ENCODE data around the gene WWOX. TPM values are rescaled to one million over a fixed set of nuclear protein-coding genes. Genes with fewer than 3 reads are reported as not detected.
A peak's percentile ranks its signal among the peaks of the same experiment; 100 is the strongest.

Gene WWOX
- total and polyA plus RNA-seq, 2 of the 13 experiments (the other 11 are each of a cell fraction or from before 2014, with no cell fraction given): 9.1 to 37.4 TPM

DNA sequence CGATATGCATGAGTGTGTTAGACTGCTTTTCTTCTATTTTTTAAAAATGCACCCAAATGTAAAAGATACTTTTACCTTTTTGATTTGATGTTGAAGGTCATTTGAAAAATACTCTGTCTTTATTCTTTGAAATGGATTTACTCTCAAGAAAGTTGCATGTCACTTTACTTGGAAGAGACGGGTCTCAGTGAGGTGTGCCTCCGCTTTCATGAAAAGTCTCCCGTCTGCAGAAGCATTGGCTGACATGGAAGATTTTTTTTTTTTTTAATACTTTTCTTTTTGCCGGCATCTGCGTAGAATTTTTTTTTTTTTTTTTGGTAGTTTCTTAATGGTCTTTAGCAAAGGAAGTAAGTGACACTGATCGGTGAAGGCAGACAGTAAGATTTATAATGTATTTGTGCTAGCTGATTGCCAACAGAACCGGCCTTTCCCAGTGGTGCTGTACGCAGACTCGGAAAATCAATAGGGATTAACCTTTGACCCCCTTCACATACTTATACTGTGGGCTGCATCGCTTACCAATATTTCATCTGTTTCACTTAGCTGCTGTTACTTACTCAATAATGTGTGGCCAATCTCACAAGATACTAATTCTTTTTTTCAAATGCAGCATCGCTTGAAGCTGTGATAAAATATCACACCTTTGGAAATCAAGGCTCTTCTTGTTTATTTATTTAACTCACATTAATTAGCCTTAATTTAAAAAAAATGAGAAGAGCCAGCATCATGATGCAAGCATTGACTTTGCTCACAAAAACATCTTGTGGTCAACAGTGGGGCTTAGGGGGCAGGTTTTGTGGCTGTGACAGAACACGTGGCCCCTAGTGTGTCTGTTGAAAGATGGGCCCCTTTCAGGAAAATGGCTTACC, 383.9 kb downstream of the WWOX start (continued):
- no peak for TF ChIP-seq SCMH1 (CRISPR knock-in tag; IDR thresholded peaks at IDR 0.05; ENCODE audit: borderline replicate concordance)
- no peak for TF ChIP-seq ZNF790 (CRISPR knock-in tag; IDR thresholded peaks at IDR 0.05; ENCODE audit: borderline replicate concordance)
- TF ChIP-seq NBN (conservative IDR thresholded peaks at IDR 0.05): no peak
- TF ChIP-seq, protein P1, sequence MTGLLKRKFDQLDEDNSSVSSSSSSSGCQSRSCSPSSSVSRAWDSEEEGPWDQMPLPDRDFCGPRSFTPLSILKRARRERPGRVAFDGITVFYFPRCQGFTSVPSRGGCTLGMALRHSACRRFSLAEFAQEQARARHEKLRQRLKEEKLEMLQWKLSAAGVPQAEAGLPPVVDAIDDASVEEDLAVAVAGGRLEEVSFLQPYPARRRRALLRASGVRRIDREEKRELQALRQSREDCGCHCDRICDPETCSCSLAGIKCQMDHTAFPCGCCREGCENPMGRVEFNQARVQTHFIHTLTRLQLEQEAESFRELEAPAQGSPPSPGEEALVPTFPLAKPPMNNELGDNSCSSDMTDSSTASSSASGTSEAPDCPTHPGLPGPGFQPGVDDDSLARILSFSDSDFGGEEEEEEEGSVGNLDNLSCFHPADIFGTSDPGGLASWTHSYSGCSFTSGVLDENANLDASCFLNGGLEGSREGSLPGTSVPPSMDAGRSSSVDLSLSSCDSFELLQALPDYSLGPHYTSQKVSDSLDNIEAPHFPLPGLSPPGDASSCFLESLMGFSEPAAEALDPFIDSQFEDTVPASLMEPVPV (CRISPR knock-in tag; IDR thresholded peaks at IDR 0.05): no peak
- no peak for TF ChIP-seq RBAK (CRISPR knock-in tag; IDR thresholded peaks at IDR 0.05)
- TF ChIP-seq, protein P2, sequence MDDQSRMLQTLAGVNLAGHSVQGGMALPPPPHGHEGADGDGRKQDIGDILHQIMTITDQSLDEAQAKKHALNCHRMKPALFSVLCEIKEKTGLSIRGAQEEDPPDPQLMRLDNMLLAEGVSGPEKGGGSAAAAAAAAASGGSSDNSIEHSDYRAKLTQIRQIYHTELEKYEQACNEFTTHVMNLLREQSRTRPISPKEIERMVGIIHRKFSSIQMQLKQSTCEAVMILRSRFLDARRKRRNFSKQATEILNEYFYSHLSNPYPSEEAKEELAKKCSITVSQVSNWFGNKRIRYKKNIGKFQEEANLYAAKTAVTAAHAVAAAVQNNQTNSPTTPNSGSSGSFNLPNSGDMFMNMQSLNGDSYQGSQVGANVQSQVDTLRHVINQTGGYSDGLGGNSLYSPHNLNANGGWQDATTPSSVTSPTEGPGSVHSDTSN (CRISPR knock-in tag; IDR thresholded peaks at IDR 0.05; ENCODE audit: borderline replicate concordance): no peak
- TF ChIP-seq, protein P3, sequence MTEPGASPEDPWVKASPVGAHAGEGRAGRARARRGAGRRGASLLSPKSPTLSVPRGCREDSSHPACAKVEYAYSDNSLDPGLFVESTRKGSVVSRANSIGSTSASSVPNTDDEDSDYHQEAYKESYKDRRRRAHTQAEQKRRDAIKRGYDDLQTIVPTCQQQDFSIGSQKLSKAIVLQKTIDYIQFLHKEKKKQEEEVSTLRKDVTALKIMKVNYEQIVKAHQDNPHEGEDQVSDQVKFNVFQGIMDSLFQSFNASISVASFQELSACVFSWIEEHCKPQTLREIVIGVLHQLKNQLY (CRISPR knock-in tag; IDR thresholded peaks at IDR 0.05): peak; percentile 72
- TF ChIP-seq, protein P4, sequence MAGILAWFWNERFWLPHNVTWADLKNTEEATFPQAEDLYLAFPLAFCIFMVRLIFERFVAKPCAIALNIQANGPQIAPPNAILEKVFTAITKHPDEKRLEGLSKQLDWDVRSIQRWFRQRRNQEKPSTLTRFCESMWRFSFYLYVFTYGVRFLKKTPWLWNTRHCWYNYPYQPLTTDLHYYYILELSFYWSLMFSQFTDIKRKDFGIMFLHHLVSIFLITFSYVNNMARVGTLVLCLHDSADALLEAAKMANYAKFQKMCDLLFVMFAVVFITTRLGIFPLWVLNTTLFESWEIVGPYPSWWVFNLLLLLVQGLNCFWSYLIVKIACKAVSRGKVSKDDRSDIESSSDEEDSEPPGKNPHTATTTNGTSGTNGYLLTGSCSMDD (CRISPR knock-in tag; IDR thresholded peaks at IDR 0.05): no peak
- TF ChIP-seq, protein P5, sequence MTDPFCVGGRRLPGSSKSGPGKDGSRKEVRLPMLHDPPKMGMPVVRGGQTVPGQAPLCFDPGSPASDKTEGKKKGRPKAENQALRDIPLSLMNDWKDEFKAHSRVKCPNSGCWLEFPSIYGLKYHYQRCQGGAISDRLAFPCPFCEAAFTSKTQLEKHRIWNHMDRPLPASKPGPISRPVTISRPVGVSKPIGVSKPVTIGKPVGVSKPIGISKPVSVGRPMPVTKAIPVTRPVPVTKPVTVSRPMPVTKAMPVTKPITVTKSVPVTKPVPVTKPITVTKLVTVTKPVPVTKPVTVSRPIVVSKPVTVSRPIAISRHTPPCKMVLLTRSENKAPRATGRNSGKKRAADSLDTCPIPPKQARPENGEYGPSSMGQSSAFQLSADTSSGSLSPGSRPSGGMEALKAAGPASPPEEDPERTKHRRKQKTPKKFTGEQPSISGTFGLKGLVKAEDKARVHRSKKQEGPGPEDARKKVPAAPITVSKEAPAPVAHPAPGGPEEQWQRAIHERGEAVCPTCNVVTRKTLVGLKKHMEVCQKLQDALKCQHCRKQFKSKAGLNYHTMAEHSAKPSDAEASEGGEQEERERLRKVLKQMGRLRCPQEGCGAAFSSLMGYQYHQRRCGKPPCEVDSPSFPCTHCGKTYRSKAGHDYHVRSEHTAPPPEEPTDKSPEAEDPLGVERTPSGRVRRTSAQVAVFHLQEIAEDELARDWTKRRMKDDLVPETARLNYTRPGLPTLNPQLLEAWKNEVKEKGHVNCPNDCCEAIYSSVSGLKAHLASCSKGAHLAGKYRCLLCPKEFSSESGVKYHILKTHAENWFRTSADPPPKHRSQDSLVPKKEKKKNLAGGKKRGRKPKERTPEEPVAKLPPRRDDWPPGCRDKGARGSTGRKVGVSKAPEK (CRISPR knock-in tag; IDR thresholded peaks at IDR 0.05; ENCODE audit: borderline replicate concordance): peak; percentile 91; the same call in 1 of the 2 replicates
- TF ChIP-seq ZNF777 (CRISPR knock-in tag; IDR thresholded peaks at IDR 0.05): no peak
- no peak for TF ChIP-seq ZNF335 (CRISPR knock-in tag; IDR thresholded peaks at IDR 0.05)
- TF ChIP-seq, protein P6, sequence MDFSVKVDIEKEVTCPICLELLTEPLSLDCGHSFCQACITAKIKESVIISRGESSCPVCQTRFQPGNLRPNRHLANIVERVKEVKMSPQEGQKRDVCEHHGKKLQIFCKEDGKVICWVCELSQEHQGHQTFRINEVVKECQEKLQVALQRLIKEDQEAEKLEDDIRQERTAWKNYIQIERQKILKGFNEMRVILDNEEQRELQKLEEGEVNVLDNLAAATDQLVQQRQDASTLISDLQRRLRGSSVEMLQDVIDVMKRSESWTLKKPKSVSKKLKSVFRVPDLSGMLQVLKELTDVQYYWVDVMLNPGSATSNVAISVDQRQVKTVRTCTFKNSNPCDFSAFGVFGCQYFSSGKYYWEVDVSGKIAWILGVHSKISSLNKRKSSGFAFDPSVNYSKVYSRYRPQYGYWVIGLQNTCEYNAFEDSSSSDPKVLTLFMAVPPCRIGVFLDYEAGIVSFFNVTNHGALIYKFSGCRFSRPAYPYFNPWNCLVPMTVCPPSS (IDR thresholded peaks at IDR 0.05): no peak
- TF ChIP-seq PHF5A (CRISPR knock-in tag; IDR thresholded peaks at IDR 0.05; ENCODE audit: low read depth, unreplicated experiment): peak; percentile 62
- no peak for TF ChIP-seq RFX5 (IDR thresholded peaks at IDR 0.05; ENCODE audit: low read depth, low read length)
- TF ChIP-seq ZNF768 (CRISPR knock-in tag; IDR thresholded peaks at IDR 0.05): no peak
- TF ChIP-seq, protein P7, sequence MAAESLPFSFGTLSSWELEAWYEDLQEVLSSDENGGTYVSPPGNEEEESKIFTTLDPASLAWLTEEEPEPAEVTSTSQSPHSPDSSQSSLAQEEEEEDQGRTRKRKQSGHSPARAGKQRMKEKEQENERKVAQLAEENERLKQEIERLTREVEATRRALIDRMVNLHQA (CRISPR knock-in tag; IDR thresholded peaks at IDR 0.05): no peak
- TF ChIP-seq, protein P8, sequence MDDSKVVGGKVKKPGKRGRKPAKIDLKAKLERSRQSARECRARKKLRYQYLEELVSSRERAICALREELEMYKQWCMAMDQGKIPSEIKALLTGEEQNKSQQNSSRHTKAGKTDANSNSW (CRISPR knock-in tag; IDR thresholded peaks at IDR 0.05; ENCODE audit: borderline replicate concordance): no peak
- TF ChIP-seq ZNF720 (CRISPR knock-in tag; IDR thresholded peaks at IDR 0.05): no peak
- peak; percentile 66 for TF ChIP-seq THAP11 (CRISPR knock-in tag; IDR thresholded peaks at IDR 0.05)
